NB4 (cell line): ENCODE measurements around the gene UHRF1.

Source experiments
- DNase-seq: peaks from one replicate; pipeline ENCODE4 v3.0.0; 2010; ENCODE audit warnings: low read depth
- H3K4me3 ChIP-seq: one replicate; pipeline ENCODE4 v1.5.1; 2011; ENCODE audit warnings: mild to moderate bottlenecking, low read depth, low read length, moderate library complexity
- MYC ChIP-seq: IDR thresholded peaks from 2 replicates; pipeline ENCODE4 v1.6.1; 2011; ENCODE audit warnings: low read depth, low read length
- POLR2A ChIP-seq: IDR thresholded peaks from 2 replicates; pipeline ENCODE4 v1.6.1; 2011; ENCODE audit warnings: mild to moderate bottlenecking; ENCODE audit not compliant: insufficient read length; ENCODE audit errors: extremely low read depth
- TF ChIP-seq, protein P1 (sequence below): IDR thresholded peaks from 2 replicates; pipeline ENCODE4 v1.6.1; 2011; ENCODE audit warnings: low read depth, low read length
- TF ChIP-seq, protein P2 (sequence below): IDR thresholded peaks from one replicate; pipeline ENCODE4 v1.5.1; 2012; ENCODE audit warnings: low read depth, low read length

Gene UHRF1

DNA sequence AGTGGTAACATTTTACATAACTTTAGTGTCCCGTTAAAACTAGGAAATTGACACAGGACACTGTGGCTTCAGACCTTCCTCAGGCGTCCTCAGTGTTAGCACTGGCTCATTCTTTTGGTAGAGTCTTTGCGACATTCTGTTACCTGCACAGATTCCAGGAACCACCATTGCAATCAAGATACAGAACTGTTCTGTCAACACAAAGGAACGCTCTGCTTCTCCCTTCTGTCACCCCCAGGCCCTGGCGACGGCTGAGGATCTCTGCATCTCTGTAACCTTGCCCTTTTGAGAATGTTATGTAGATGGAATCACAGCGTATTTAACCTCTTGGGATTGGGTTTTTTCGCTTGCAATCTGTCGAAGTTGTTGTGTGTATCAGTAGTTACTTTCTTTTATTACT is 82.2 kb downstream of the UHRF1 start:
- no peak overlapping the region for H3K4me3 ChIP-seq
- DNase-seq: no peak
- TF ChIP-seq POLR2A (no peak), MYC (no peak)
- TF ChIP-seq, protein P1, sequence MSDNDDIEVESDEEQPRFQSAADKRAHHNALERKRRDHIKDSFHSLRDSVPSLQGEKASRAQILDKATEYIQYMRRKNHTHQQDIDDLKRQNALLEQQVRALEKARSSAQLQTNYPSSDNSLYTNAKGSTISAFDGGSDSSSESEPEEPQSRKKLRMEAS: no peak
- TF ChIP-seq, protein P2, sequence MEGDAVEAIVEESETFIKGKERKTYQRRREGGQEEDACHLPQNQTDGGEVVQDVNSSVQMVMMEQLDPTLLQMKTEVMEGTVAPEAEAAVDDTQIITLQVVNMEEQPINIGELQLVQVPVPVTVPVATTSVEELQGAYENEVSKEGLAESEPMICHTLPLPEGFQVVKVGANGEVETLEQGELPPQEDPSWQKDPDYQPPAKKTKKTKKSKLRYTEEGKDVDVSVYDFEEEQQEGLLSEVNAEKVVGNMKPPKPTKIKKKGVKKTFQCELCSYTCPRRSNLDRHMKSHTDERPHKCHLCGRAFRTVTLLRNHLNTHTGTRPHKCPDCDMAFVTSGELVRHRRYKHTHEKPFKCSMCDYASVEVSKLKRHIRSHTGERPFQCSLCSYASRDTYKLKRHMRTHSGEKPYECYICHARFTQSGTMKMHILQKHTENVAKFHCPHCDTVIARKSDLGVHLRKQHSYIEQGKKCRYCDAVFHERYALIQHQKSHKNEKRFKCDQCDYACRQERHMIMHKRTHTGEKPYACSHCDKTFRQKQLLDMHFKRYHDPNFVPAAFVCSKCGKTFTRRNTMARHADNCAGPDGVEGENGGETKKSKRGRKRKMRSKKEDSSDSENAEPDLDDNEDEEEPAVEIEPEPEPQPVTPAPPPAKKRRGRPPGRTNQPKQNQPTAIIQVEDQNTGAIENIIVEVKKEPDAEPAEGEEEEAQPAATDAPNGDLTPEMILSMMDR: no peak

DNA sequence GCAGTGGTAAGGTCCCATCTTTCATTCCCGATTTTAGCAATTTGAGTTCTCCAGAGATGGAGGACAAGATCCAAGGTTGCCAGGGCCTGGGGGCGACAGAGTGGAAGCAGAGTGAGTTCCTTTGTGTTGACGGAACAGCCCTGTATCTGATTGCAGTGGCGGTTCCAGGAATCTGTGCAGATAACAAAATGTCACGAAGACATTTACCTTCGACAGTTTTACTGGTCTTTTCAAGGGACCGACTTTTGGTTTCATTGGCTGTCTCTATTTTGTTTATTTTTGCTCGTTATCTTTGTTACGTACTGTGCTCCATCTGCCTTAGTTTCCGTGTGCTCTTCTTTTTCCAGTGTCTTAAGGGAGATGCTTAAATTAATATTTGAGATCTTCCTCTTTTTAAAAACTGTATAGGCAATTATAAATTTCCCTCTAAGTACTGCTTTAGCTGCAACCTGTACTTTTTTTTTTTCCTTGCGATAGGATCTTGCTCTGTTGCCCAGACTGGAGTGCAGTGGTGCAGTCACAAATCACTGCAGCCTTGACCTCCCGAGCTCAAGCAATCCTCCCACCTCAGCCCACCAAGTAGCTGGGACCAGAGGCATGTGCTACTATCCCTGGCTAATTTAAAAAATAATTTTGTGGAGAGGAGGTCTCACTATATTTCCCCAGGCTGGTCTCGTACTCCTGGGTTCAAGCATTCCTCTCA is 82.8 kb downstream of the UHRF1 start:
- no peak overlapping the region for H3K4me3 ChIP-seq
- DNase-seq: no peak
- TF ChIP-seq, protein P2: no peak

DNA sequence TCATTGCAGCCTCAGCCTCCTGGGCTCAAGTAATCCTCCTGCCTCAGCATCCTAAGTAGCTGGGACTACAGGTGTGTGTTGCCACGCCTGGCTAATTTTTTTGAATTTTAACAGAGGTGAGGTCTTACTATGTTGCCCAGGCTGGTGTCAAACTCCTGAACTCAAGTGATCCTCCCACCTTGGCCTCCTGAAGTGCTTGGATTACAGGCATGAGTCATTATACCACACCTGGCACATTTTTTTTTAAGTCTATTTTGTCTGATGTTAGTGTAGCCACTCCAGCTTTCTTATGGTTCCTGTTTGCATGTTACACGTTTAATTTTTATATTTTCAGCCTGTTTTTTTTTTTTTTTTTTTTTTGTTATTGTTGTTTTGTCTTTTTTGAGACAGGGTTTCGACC is 84.4 kb downstream of the UHRF1 start:
- TF ChIP-seq, protein P2: no peak
- no peak for TF ChIP-seq POLR2A
- no peak for DNase-seq
- H3K4me3 ChIP-seq: no peak overlapping the region

DNA sequence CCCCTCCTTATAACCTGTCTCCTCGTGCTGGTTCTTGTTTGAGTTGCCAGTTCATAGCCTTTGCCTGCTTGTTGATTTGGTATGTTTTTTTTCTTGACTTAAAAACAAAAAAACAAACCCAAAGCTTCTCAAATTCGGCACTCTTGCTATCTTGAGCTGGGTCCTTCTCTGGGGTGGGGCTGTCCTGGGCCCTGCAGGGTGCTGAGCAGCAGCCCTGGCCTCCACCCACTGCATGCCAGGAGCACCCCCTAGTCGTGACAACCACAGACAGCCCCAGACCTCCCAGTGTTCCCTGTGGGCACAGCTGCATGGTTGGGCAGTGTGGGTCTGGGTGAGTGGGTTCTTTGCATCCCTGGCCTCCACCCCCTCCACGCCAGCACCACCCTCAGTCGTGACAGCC is 87.4 kb downstream of the UHRF1 start:
- no peak for DNase-seq
- TF ChIP-seq, protein P2: no peak
- no peak for TF ChIP-seq MYC
- no peak for TF ChIP-seq POLR2A
- TF ChIP-seq, protein P1: no peak
- no peak overlapping the region for H3K4me3 ChIP-seq

DNA sequence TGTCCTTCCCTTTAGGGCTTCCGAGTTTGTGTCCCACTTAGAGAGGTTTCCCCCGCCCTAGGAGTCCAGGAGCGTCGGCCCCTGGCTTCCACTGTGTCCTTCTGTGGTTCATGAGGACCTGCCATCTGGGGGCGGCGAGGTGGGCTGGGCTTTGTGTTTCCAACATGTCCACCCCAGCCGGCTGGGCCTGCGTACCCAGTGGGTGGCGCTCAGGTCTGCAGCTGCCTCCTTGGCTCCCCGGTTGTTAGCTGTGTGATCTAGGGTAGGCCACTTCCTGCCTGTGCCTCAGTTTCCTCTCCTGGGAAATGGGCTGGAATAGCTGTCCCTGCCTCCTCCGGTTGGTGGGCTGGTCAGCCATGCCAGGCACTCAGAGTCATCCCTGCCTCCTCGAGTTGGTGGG is 88.0 kb downstream of the UHRF1 start:
- TF ChIP-seq MYC: no peak
- TF ChIP-seq, protein P1: no peak
- TF ChIP-seq POLR2A: no peak
- TF ChIP-seq, protein P2: no peak
- no peak overlapping the region for H3K4me3 ChIP-seq
- no peak for DNase-seq

DNA sequence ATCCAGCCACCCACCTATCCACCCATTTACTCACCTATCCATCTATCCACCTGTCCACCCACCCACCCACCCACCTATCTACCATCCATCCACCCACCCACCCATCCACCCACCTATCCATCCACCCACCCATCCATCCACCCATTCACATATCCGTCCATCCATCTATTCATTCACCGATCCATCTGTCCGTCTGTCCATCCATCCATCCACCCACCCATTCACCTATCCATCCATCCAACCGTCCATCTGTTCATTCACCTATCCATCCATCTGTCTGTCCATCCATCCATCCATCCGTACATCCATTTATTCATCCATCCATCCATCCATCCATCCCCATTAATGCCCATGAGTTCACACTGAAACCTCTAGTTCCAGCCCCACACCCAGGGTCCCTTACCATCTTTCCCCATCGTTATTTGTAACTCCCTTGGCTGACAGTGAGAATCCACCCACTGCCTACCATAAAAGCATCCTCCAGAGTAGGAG is 90.9 kb downstream of the UHRF1 start:
- no peak for DNase-seq
- no peak for TF ChIP-seq POLR2A
- TF ChIP-seq, protein P2: no peak
- TF ChIP-seq MYC: no peak
- TF ChIP-seq, protein P1: no peak
- no peak overlapping the region for H3K4me3 ChIP-seq
